MM.1S (cell line): ENCODE measurements around the gene MDGA2.

Experiments used
- DNase-seq: peaks from one replicate; pipeline ENCODE4 v3.0.0-alpha.2; 2015
- H2AFZ ChIP-seq: fragments of 300-600 bp; sonication (generic); 2 replicates; pipeline ENCODE4 v1.6.0; 2016; ENCODE audit warnings: antibody characterized with exemption, low read length
- H3F3A ChIP-seq: fragments of 300-600 bp; sonication (generic); 2 replicates; pipeline ENCODE4 v1.6.1; 2016; ENCODE audit warnings: mild to moderate bottlenecking, antibody characterized with exemption, low read length, moderate library complexity, mixed read lengths; ENCODE audit not compliant: insufficient read depth
- H3K27ac ChIP-seq: fragments of 300-600 bp; sonication (generic); 2 replicates; pipeline ENCODE4 v1.5.1; 2016; ENCODE audit warnings: mild to moderate bottlenecking, low read length
- H3K27me3 ChIP-seq: fragments of 300-600 bp; sonication (generic); replicated peaks from 2 replicates; pipeline ENCODE4 v1.6.0; 2016; ENCODE audit warnings: low read length; ENCODE audit not compliant: insufficient read depth
- H3K36me3 ChIP-seq: fragments of 300-600 bp; sonication (generic); replicated peaks from 2 replicates; pipeline ENCODE4 v1.6.1; 2016; ENCODE audit warnings: mild to moderate bottlenecking, low read length, mixed read lengths; ENCODE audit not compliant: insufficient read depth
- H3K4me1 ChIP-seq: fragments of 300-600 bp; sonication (generic); 2 replicates; pipeline ENCODE4 v1.6.1; 2016; ENCODE audit warnings: low read length, mixed read lengths
- H3K4me2 ChIP-seq: fragments of 300-600 bp; sonication (generic); 2 replicates; pipeline ENCODE4 v1.6.0; 2016; ENCODE audit warnings: low read depth, low read length
- H3K4me3 ChIP-seq: fragments of 300-600 bp; sonication (generic); 2 replicates; pipeline ENCODE4 v1.5.1; 2016; ENCODE audit warnings: low read length, mixed read lengths
- H3K79me2 ChIP-seq: fragments of 300-600 bp; sonication (generic); 2 replicates; pipeline ENCODE4 v1.6.1; 2016; ENCODE audit warnings: mixed run types, low read length, mixed read lengths
- H3K9ac ChIP-seq: fragments of 300-600 bp; sonication (generic); 2 replicates; pipeline ENCODE4 v1.6.1; 2016; ENCODE audit warnings: low read length, mixed read lengths
- H3K9me2 ChIP-seq: fragments of 300-600 bp; sonication (generic); replicated peaks from 2 replicates; pipeline ENCODE4 v1.6.1; 2016; ENCODE audit warnings: mild to moderate bottlenecking, low read length, mixed read lengths; ENCODE audit not compliant: insufficient read depth
- H3K9me3 ChIP-seq: fragments of 300-600 bp; sonication (generic); replicated peaks from 2 replicates; pipeline ENCODE4 v1.6.1; 2016; ENCODE audit warnings: mild to moderate bottlenecking, low read length, mixed read lengths; ENCODE audit not compliant: insufficient read depth
- H4K20me1 ChIP-seq: fragments of 300-600 bp; sonication (generic); 2 replicates; pipeline ENCODE4 v1.6.1; 2016; ENCODE audit warnings: mild to moderate bottlenecking, low read length, moderate library complexity, mixed read lengths; ENCODE audit not compliant: insufficient read depth
- EZH2 ChIP-seq: fragments of 300-600 bp; sonication (generic); optimal IDR thresholded peaks from 2 replicates; pipeline ENCODE3; 2017; ENCODE audit warnings: low read depth, mild to moderate bottlenecking, antibody characterized with exemption, low read length, mixed read lengths
- EZH2phosphoT487 ChIP-seq: fragments of 300-600 bp; sonication (generic); IDR thresholded peaks from 2 replicates; pipeline ENCODE4 v1.6.1; 2018; ENCODE audit warnings: antibody characterized with exemption, low read length
- TF ChIP-seq, protein P1 (sequence below): fragments of 300-600 bp; sonication (generic); IDR thresholded peaks from 2 replicates; pipeline ENCODE4 v1.5.1; 2016; ENCODE audit warnings: antibody characterized with exemption, low read length, mixed read lengths

The MDGA2 gene

DNA sequence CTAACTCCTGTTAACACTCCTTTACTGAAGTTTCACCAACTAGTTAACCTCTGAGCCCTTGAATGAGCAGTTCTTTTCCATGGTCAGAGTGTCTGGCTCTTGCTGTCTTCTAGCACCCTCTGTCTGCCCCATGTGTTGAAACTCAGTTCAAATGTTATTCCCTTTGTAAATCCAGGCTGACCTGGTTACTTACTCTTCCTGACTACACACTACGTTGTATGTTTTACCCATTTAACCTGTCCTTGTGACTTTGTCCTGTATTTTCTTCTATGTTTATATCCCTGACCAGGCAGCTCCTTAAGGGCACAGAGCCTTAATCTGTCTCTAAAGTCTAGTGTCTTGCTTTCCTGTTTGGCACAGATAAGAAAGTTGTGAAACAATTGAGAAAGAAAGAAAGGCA lies 634.9 kb downstream of the MDGA2 start:
- Histone ChIP-seq H3K27me3 (no peaks in the 10 kb centered on the region), H3K9ac (no peak overlapping the region), H3K9me2 (no peaks in the 10 kb centered on the region), H4K20me1 (no peaks in the 10 kb centered on the region), H3K79me2 (no peaks in the 10 kb centered on the region), H3K36me3 (no peaks in the 10 kb centered on the region), H3K9me3 (no peaks in the 10 kb centered on the region), H2AFZ (no peak overlapping the region), H3K27ac (no peak overlapping the region), H3K4me2 (no peak overlapping the region), H3F3A (no peaks in the 10 kb centered on the region), H3K4me3 (no peak overlapping the region), H3K4me1 (no peaks in the 10 kb centered on the region)
- DNase-seq = peak; percentile 12
- no peak for TF ChIP-seq EZH2
- no peak for TF ChIP-seq EZH2phosphoT487
- TF ChIP-seq, protein P1, sequence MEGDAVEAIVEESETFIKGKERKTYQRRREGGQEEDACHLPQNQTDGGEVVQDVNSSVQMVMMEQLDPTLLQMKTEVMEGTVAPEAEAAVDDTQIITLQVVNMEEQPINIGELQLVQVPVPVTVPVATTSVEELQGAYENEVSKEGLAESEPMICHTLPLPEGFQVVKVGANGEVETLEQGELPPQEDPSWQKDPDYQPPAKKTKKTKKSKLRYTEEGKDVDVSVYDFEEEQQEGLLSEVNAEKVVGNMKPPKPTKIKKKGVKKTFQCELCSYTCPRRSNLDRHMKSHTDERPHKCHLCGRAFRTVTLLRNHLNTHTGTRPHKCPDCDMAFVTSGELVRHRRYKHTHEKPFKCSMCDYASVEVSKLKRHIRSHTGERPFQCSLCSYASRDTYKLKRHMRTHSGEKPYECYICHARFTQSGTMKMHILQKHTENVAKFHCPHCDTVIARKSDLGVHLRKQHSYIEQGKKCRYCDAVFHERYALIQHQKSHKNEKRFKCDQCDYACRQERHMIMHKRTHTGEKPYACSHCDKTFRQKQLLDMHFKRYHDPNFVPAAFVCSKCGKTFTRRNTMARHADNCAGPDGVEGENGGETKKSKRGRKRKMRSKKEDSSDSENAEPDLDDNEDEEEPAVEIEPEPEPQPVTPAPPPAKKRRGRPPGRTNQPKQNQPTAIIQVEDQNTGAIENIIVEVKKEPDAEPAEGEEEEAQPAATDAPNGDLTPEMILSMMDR = peak; percentile 25

DNA sequence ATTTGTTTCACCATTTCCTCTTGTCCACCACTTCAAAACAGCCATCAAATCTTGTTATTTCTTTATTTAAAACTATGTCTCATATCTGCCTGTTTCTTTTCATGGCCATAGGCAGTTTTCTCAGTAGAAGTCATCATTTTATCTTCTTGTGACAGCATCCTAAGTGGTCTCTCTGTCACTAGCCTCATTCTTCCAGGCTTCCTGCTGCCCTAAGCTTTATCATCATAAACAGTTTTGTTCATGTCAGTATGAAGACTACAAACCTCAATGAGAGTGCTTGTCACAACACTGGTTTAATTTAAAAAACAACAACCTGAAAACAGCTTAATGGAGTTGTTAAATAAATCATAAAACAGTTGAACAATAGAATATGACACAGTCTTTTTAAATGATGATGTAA lies 636.1 kb downstream of the MDGA2 start:
- no peaks in the 10 kb centered on the region for H3K4me1 ChIP-seq
- no peaks in the 10 kb centered on the region for H4K20me1 ChIP-seq
- no peaks in the 10 kb centered on the region for H3K9me2 ChIP-seq
- H3K4me3 ChIP-seq = no peak overlapping the region
- TF ChIP-seq EZH2phosphoT487 (no peak), EZH2 (no peak)
- TF ChIP-seq, protein P1 = no peak
- H3K36me3 ChIP-seq = no peaks in the 10 kb centered on the region
- no peak overlapping the region for H3K27ac ChIP-seq
- H2AFZ ChIP-seq = no peak overlapping the region
- H3K79me2 ChIP-seq = no peaks in the 10 kb centered on the region
- H3K9ac ChIP-seq = no peak overlapping the region
- H3K9me3 ChIP-seq = no peaks in the 10 kb centered on the region
- H3K27me3 ChIP-seq = no peaks in the 10 kb centered on the region
- no peaks in the 10 kb centered on the region for H3F3A ChIP-seq
- DNase-seq = no peak
- no peak overlapping the region for H3K4me2 ChIP-seq

DNA sequence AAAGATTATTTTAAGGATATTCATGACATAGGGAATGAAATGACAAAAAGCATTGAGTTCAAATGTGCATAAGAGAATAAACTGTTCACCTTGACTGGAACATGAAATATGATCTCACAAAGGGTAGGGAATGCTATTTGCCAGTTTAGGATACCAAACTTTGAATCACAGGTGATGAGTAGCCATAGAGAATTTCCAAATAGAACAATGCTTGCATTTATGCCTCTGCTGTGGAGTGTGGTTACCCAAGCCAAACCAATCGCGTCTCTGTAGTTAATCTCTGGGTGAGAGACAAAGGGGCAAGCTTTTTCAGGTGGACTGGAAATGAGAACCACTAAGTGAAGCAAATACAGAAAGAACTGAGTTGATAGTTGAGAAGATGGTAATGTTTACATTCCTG lies 652.7 kb downstream of the MDGA2 start:
- H3K4me1 ChIP-seq = no peaks in the 10 kb centered on the region
- no peaks in the 10 kb centered on the region for H3K79me2 ChIP-seq
- DNase-seq = no peak
- no peaks in the 10 kb centered on the region for H4K20me1 ChIP-seq
- no peak overlapping the region for H3K4me3 ChIP-seq
- H3F3A ChIP-seq = no peaks in the 10 kb centered on the region
- no peaks in the 10 kb centered on the region for H3K36me3 ChIP-seq
- H2AFZ ChIP-seq = no peak overlapping the region
- H3K9me2 ChIP-seq = no peaks in the 10 kb centered on the region
- no peaks in the 10 kb centered on the region for H3K9me3 ChIP-seq
- H3K27me3 ChIP-seq = no peaks in the 10 kb centered on the region
- TF ChIP-seq EZH2phosphoT487 = no peak
- TF ChIP-seq EZH2 = no peak
- TF ChIP-seq, protein P1 = no peak
- no peak overlapping the region for H3K27ac ChIP-seq
- H3K4me2 ChIP-seq = no peak overlapping the region
- no peak overlapping the region for H3K9ac ChIP-seq

DNA sequence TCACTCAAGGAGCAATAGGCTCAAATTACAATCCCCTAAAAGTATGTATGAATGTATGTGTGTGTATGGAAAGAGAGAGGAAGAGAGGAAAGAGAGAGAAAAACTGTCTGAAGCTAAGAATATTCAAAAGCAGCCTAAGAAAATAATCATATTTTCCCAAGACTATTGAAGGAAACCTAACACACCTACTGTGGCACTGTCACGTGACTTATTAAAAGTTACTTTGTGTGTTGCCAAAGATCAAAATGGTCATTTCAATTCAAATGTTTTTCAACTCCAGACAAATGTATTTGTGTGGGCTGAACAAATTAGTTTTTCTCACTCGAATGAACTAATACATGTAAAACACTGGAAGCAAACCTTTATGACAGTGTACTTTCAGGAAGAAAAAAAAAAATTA lies 654.9 kb downstream of the MDGA2 start:
- no peak for TF ChIP-seq EZH2phosphoT487
- TF ChIP-seq, protein P1 = no peak
- TF ChIP-seq EZH2 = no peak
- no peaks in the 10 kb centered on the region for H3K27me3 ChIP-seq
- H3K36me3 ChIP-seq = no peaks in the 10 kb centered on the region
- H3K4me2 ChIP-seq = no peak overlapping the region
- DNase-seq = no peak
- H4K20me1 ChIP-seq = no peaks in the 10 kb centered on the region
- no peak overlapping the region for H3K4me3 ChIP-seq
- no peak overlapping the region for H3K9ac ChIP-seq
- H3F3A ChIP-seq = no peaks in the 10 kb centered on the region
- H3K79me2 ChIP-seq = no peaks in the 10 kb centered on the region
- H3K9me3 ChIP-seq = no peaks in the 10 kb centered on the region
- H2AFZ ChIP-seq = no peak overlapping the region
- no peak overlapping the region for H3K27ac ChIP-seq
- no peaks in the 10 kb centered on the region for H3K4me1 ChIP-seq
- H3K9me2 ChIP-seq = no peaks in the 10 kb centered on the region
